ENCODE data around the gene CDCP1. TPM values are rescaled to one million over a fixed set of nuclear protein-coding genes. Genes with fewer than 3 reads are reported as not detected.

Gene CDCP1
- polyA plus RNA-seq, 3 donors = 0.42 to 1.3 (median 0.52) TPM

GRCh38 chr3:45181496-45181895, 35.3 kb upstream of the CDCP1 start:
- Histone ChIP-seq H3K4me3 (replicated peaks in 1 of 3; ENCODE audit: low read depth in 2 of 3, low read length in 3 of 3) (no peak overlapping the region), H3K9ac (ENCODE audit: insufficient read depth, low read length, poor library complexity, severe bottlenecking) (no peak overlapping the region), H3K27ac (ENCODE audit: low read depth in 1 of 2, low read length in 2 of 2) (no peak overlapping the region), H3K36me3 (replicated peaks in 1 of 2; ENCODE audit: control insufficient read depth in 1 of 2, insufficient read depth in 2 of 2, low read length in 2 of 2) (no peaks in the 10 kb centered on the region), H3K4me1 (ENCODE audit: control insufficient read depth in 1 of 2, insufficient read depth in 2 of 2, low read length in 2 of 2) (peaks cover 4 to 5% of the 10 kb centered on the region in 2 donors), H2AFZ (ENCODE audit: insufficient read depth, low read depth, low read length, poor library complexity, severe bottlenecking) (no peak overlapping the region), H4K20me1 (ENCODE audit: insufficient read depth, low read length) (no peaks in the 10 kb centered on the region), H3K79me2 (ENCODE audit: insufficient read depth, low read length) (no peaks in the 10 kb centered on the region), H3K9me3 (replicated peaks in 1 of 2; ENCODE audit: control insufficient read depth in 1 of 2, insufficient read depth in 1 of 2, low read length in 2 of 2) (no peaks in the 10 kb centered on the region), H3K4me2 (replicated peaks; ENCODE audit: extremely low read depth, low read length, poor library complexity, severe bottlenecking) (no peak overlapping the region), H3K27me3 (ENCODE audit: control insufficient read depth in 2 of 2, insufficient read depth in 2 of 2, low read length in 2 of 2) (no peaks in the 10 kb centered on the region)
- no peaks in the 10 kb centered on the region for H3K9me3 Mint-ChIP-seq
- H3K4me1 Mint-ChIP-seq = peaks cover 5% of the 10 kb centered on the region
- H3K36me3 Mint-ChIP-seq = no peaks in the 10 kb centered on the region
- TF ChIP-seq, protein P1, sequence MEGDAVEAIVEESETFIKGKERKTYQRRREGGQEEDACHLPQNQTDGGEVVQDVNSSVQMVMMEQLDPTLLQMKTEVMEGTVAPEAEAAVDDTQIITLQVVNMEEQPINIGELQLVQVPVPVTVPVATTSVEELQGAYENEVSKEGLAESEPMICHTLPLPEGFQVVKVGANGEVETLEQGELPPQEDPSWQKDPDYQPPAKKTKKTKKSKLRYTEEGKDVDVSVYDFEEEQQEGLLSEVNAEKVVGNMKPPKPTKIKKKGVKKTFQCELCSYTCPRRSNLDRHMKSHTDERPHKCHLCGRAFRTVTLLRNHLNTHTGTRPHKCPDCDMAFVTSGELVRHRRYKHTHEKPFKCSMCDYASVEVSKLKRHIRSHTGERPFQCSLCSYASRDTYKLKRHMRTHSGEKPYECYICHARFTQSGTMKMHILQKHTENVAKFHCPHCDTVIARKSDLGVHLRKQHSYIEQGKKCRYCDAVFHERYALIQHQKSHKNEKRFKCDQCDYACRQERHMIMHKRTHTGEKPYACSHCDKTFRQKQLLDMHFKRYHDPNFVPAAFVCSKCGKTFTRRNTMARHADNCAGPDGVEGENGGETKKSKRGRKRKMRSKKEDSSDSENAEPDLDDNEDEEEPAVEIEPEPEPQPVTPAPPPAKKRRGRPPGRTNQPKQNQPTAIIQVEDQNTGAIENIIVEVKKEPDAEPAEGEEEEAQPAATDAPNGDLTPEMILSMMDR (IDR thresholded peaks at IDR 0.05) = no peak
- peaks cover 3 to 11% (median 7%) of the 10 kb centered on the region in 3 donors for H3K27me3 Mint-ChIP-seq (ENCODE audit: low read depth in 3 of 3)
- H3K27ac Mint-ChIP-seq = no peak overlapping the region
- intact Hi-C loops (cut with micrococcal nuclease) = no loop called here
- WGBS (ENCODE audit: insufficient coverage) = 100% methylated on average over 1 of the region's 5 CpGs
- no peak overlapping the region for H3K4me3 Mint-ChIP-seq
- no peak for DNase-seq

- no peak overlapping the region for H3K9ac ChIP-seq (ENCODE audit: insufficient read depth, low read length, poor library complexity, severe bottlenecking)
- WGBS (ENCODE audit: insufficient coverage) = 92% methylated on average over 4 of the region's 7 CpGs
- H3K27me3 Mint-ChIP-seq (ENCODE audit: low read depth in 3 of 3) = peaks cover 3 to 12% (median 7%) of the 10 kb centered on the region in 3 donors
Measured at GRCh38 chr3:45180899-45181298, 34.7 kb upstream of the CDCP1 start.

More at GRCh38 chr3:45180899-45181298, 34.7 kb upstream of the CDCP1 start:
- H4K20me1 ChIP-seq (ENCODE audit: insufficient read depth, low read length) = no peaks in the 10 kb centered on the region
- H3K4me2 ChIP-seq (replicated peaks; ENCODE audit: extremely low read depth, low read length, poor library complexity, severe bottlenecking) = no peak overlapping the region
- TF ChIP-seq, protein P1 (IDR thresholded peaks at IDR 0.05) = no peak
- H3K4me1 ChIP-seq (ENCODE audit: control insufficient read depth in 1 of 2, insufficient read depth in 2 of 2, low read length in 2 of 2) = peaks cover 4 to 5% of the 10 kb centered on the region in 2 donors
- Mint-ChIP-seq H3K27ac (no peak overlapping the region), H3K36me3 (no peaks in the 10 kb centered on the region), H3K9me3 (no peaks in the 10 kb centered on the region), H3K4me3 (no peak overlapping the region), H3K4me1 (peaks cover 5% of the 10 kb centered on the region)
- no peaks in the 10 kb centered on the region for H3K9me3 ChIP-seq (replicated peaks in 1 of 2; ENCODE audit: control insufficient read depth in 1 of 2, insufficient read depth in 1 of 2, low read length in 2 of 2)
- no peaks in the 10 kb centered on the region for H3K27me3 ChIP-seq (ENCODE audit: control insufficient read depth in 2 of 2, insufficient read depth in 2 of 2, low read length in 2 of 2)
- H3K4me3 ChIP-seq (replicated peaks in 1 of 3; ENCODE audit: low read depth in 2 of 3, low read length in 3 of 3) = no peak overlapping the region
- intact Hi-C loops (cut with micrococcal nuclease) = no loop called here
- H3K79me2 ChIP-seq (ENCODE audit: insufficient read depth, low read length) = no peaks in the 10 kb centered on the region
- H2AFZ ChIP-seq (ENCODE audit: insufficient read depth, low read depth, low read length, poor library complexity, severe bottlenecking) = no peak overlapping the region
- H3K27ac ChIP-seq (ENCODE audit: low read depth in 1 of 2, low read length in 2 of 2) = no peak overlapping the region
- no peak for DNase-seq
- H3K36me3 ChIP-seq (replicated peaks in 1 of 2; ENCODE audit: control insufficient read depth in 1 of 2, insufficient read depth in 2 of 2, low read length in 2 of 2) = no peaks in the 10 kb centered on the region
